IMR-90 (cell line): ENCODE measurements around the gene OPA3. TPM values are rescaled to one million over a fixed set of nuclear protein-coding genes. Genes with fewer than 3 reads are reported as not detected.
"Not testable (repeated sequence)": the region's sequence is repeated elsewhere in the genome, so short reads cannot be mapped to it uniquely, and the experiment has no call there.

Experiments used
- ATAC-seq: fragments of 200-7000 bp; cut with Tn5 transposase; 2 replicates; pipeline ENCODE4 v1.9.1; 2020; ENCODE audit warnings: low read depth, mild to moderate bottlenecking, moderate library complexity
- BruUV-seq: library from RNA; stranded (reverse); fragments of 400-500 nt; replicated peaks from 2 replicates; lab custom pipeline; 2021; lab: Mats Ljungman, UMichigan
- CTCF ChIA-PET: fragments of 300-600 bp; formaldehyde crosslinking; extraction: SDS; loops from one replicate; lab custom pipeline; 2021; ENCODE audit warnings: antibody characterized with exemption; lab: Yijun Ruan, JAX
- POLR2A ChIA-PET: fragments of 300-600 bp; sonication (Branson Sonifier 250); formaldehyde crosslinking; loops from one replicate; lab custom pipeline; 2022; ENCODE audit warnings: antibody characterized with exemption; ENCODE audit not compliant: unreplicated experiment; lab: Charles Lee
- DNase-seq: peaks from one replicate; pipeline ENCODE4 v3.0.0; 2013
- H2AFZ ChIP-seq: replicated peaks from 2 replicates; pipeline ENCODE3; 2013; ENCODE audit warnings: low read length, mild to moderate bottlenecking; ENCODE audit not compliant: poor library complexity
- H2AK5ac ChIP-seq: 2 replicates; pipeline ENCODE4 v1.6.1; 2013; ENCODE audit warnings: low read depth, low read length, inconsistent platforms
- H2AK9ac ChIP-seq: replicated peaks from 2 replicates; pipeline ENCODE3; 2013; ENCODE audit warnings: mild to moderate bottlenecking, low read depth, low read length, moderate library complexity; ENCODE audit not compliant: poor library complexity
- H2BK120ac ChIP-seq: 2 replicates; pipeline ENCODE4 v1.6.1; 2013; ENCODE audit warnings: low read depth, low read length, inconsistent platforms
- H2BK15ac ChIP-seq: 3 replicates; pipeline ENCODE4 v1.6.1; 2013; ENCODE audit warnings: low read depth, low read length, inconsistent platforms
- H2BK20ac ChIP-seq: 2 replicates; pipeline ENCODE4 v1.6.1; 2013; ENCODE audit warnings: low read depth, mild to moderate bottlenecking, inconsistent platforms, low read length, moderate library complexity
- H2BK5ac ChIP-seq: 2 replicates; pipeline ENCODE4 v1.6.1; 2013; ENCODE audit warnings: mild to moderate bottlenecking, low read depth, low read length, inconsistent platforms; ENCODE audit not compliant: poor library complexity, severe bottlenecking
- H3K14ac ChIP-seq: replicated peaks from 2 replicates; pipeline ENCODE4 v1.6.1; 2013; ENCODE audit warnings: low read depth, low read length, inconsistent platforms
- H3K18ac ChIP-seq: 2 replicates; pipeline ENCODE4 v1.6.1; 2013; ENCODE audit warnings: low read depth, low read length, control low read depth
- H3K23ac ChIP-seq: 2 replicates; pipeline ENCODE4 v1.6.1; 2013; ENCODE audit warnings: low read depth, low read length, inconsistent platforms
- H3K27ac ChIP-seq: 2 replicates; pipeline ENCODE4 v1.5.1; 2013; ENCODE audit warnings: mild to moderate bottlenecking, control low read depth, low read length; ENCODE audit not compliant: insufficient read depth
- H3K27me3 ChIP-seq: 2 replicates; pipeline ENCODE4 v1.6.1; 2013; ENCODE audit warnings: low read length; ENCODE audit not compliant: control insufficient read depth, insufficient read depth
- H3K36me3 ChIP-seq: 2 replicates; pipeline ENCODE4 v1.6.1; 2013; ENCODE audit warnings: low read length, mixed read lengths; ENCODE audit not compliant: control insufficient read depth, insufficient read depth
- H3K4ac ChIP-seq: 2 replicates; pipeline ENCODE4 v1.6.1; 2013; ENCODE audit warnings: low read depth, low read length, inconsistent platforms
- H3K4me1 ChIP-seq: 2 replicates; pipeline ENCODE4 v1.6.1; 2013; ENCODE audit warnings: low read length, mixed read lengths; ENCODE audit not compliant: control insufficient read depth, insufficient read depth
- H3K4me2 ChIP-seq: 2 replicates; pipeline ENCODE4 v1.6.1; 2013; ENCODE audit warnings: low read depth, mild to moderate bottlenecking, control low read depth, low read length, moderate library complexity
- H3K4me3 ChIP-seq: 2 replicates; pipeline ENCODE4 v1.5.1; 2013; ENCODE audit warnings: low read depth, mild to moderate bottlenecking, control low read depth, low read length, moderate library complexity; ENCODE audit not compliant: insufficient read depth
- H3K56ac ChIP-seq: 2 replicates; pipeline ENCODE4 v1.6.1; 2013; ENCODE audit warnings: low read length, inconsistent platforms; ENCODE audit not compliant: insufficient read depth; ENCODE audit errors: extremely low read depth
- H3K79me1 ChIP-seq, 2 experiments: 2 replicates each; pipeline ENCODE4 v1.6.1; 2013; ENCODE audit warnings: low read length in 2 of 2, inconsistent platforms in 1 of 2, low read depth in 1 of 2
- H3K9ac ChIP-seq: 2 replicates; pipeline ENCODE4 v1.6.1; 2013; ENCODE audit warnings: low read depth, low read length, control low read depth
- H3K9me1 ChIP-seq: 2 replicates; pipeline ENCODE4 v1.6.1; 2013; ENCODE audit warnings: low read length, inconsistent platforms; ENCODE audit not compliant: insufficient read depth
- H3K9me3 ChIP-seq: 2 replicates; pipeline ENCODE4 v1.6.1; 2013; ENCODE audit warnings: low read length; ENCODE audit not compliant: control insufficient read depth, insufficient read depth
- H4K20me1 ChIP-seq: 2 replicates; pipeline ENCODE4 v1.6.1; 2013; ENCODE audit warnings: low read length, inconsistent platforms; ENCODE audit not compliant: insufficient read depth
- H4K5ac ChIP-seq: 2 replicates; pipeline ENCODE4 v1.6.1; 2013; ENCODE audit warnings: mild to moderate bottlenecking, low read depth, low read length, control low read depth
- H4K8ac ChIP-seq, 2 experiments: 2 replicates each; pipeline ENCODE4 v1.6.1; 2013; ENCODE audit warnings: low read depth in 2 of 2, low read length in 2 of 2, control low read depth in 1 of 2, inconsistent platforms in 1 of 2
- H4K91ac ChIP-seq: 2 replicates; pipeline ENCODE4 v1.6.1; 2013; ENCODE audit warnings: low read depth, low read length, inconsistent platforms; ENCODE audit not compliant: insufficient read depth
- BHLHE40 ChIP-seq: fragments of 150-350 bp; IDR thresholded peaks from 2 replicates; pipeline ENCODE4 v1.6.1; 2016; ENCODE audit warnings: mild to moderate bottlenecking, low read depth, low read length
- FOS ChIP-seq: fragments of 150-350 bp; IDR thresholded peaks from 2 replicates; pipeline ENCODE4 v1.6.1; 2016; ENCODE audit warnings: low read depth, low read length
- MAFK ChIP-seq: IDR thresholded peaks from 2 replicates; pipeline ENCODE4 v1.6.1; 2012; ENCODE audit warnings: low read depth, low read length, improper control_type of control experiment
- NFE2L2 ChIP-seq: fragments of 150-350 bp; IDR thresholded peaks from 2 replicates; pipeline ENCODE4 v1.6.1; 2016; ENCODE audit warnings: low read depth, mild to moderate bottlenecking, low read length
- RAD21 ChIP-seq: IDR thresholded peaks from 2 replicates; pipeline ENCODE4 v1.6.1; 2012; ENCODE audit warnings: low read length, improper control_type of control experiment
- RFX5 ChIP-seq: IDR thresholded peaks from 2 replicates; pipeline ENCODE4 v1.8.0; 2012; ENCODE audit warnings: low read depth, mild to moderate bottlenecking, low read length, moderate library complexity
- WGBS, 2 experiments: methylation state at CpG; one replicate each; pipeline versions ENCODE4 v1.1.5 to v1.1.7; 2013; ENCODE audit warnings: missing lambda C conversion rate in 2 of 2; ENCODE audit not compliant: insufficient read length in 1 of 2; ENCODE audit errors: extremely low coverage in 2 of 2; 5-methylcytosine and 5-hydroxymethylcytosine counted together
- dilution Hi-C: fragments of 300-500 bp; cut with HindIII; formaldehyde crosslinking; loops from one replicate; pipeline ENCODE4 v1.14.3; 2018; ENCODE audit warnings: low sequenced_read_pairs; ENCODE audit not compliant: unreplicated experiment
- in situ Hi-C: fragments of 300-500 bp; cut with MboI; formaldehyde crosslinking; loops from 3 replicates; pipeline ENCODE4 v1.14.3; 2019; ENCODE audit warnings: low sequenced_read_pairs, inconsistent platforms, mixed read lengths
- intact Hi-C: fragments of 100-400 bp; cut with micrococcal nuclease; formaldehyde crosslinking; loops from 2 replicates; pipeline ENCODE4 v1.10.0; 2022
- polyA plus RNA-seq, 3 experiments: library from polyadenylated mRNA; depleted of rRNA; stranded (reverse); fragments of >200 nt; gene quantifications; 2 replicates each; pipeline ENCODE4 v1.2.3, GENCODE V29; 2012; ENCODE audit warnings: low replicate concordance in 1 of 3
- total RNA-seq: library from RNA; depleted of rRNA; stranded (reverse); fragments of >200 nt; gene quantifications from 2 replicates; pipeline ENCODE4 v1.2.3, GENCODE V29; 2012

OPA3 gene
- total and polyA plus RNA-seq, 2 of the 4 experiments (the other 2 are of a cell fraction), result 5.2 to 9.6 TPM

GRCh38 chr19:45511074-45511473 lies 73.5 kb downstream of the OPA3 start:
- no peak overlapping the region for H2BK15ac ChIP-seq
- no peak overlapping the region for H2BK120ac ChIP-seq
- no peak overlapping the region for H2BK20ac ChIP-seq
- no peaks in the 10 kb centered on the region for H3K27me3 ChIP-seq
- no peak overlapping the region for H3K4ac ChIP-seq
- dilution Hi-C loops, result no loop called here
- peaks cover 15% of the 10 kb centered on the region for H3K36me3 ChIP-seq
- H2AFZ ChIP-seq, result no peak overlapping the region
- H2AK9ac ChIP-seq, result no peak overlapping the region
- peaks cover 11% of the 10 kb centered on the region for H3K4me1 ChIP-seq
- H3K4me2 ChIP-seq, result no peak overlapping the region
- in situ Hi-C loops, result no loop called here
- TF ChIP-seq RAD21 (no peak), MAFK (no peak), FOS (no peak), NFE2L2 (no peak), BHLHE40 (no peak), RFX5 (no peak)
- no peak overlapping the region for H4K91ac ChIP-seq
- H2BK5ac ChIP-seq, result no peak overlapping the region
- H3K79me1 ChIP-seq, result peaks cover 5 to 64% of the 10 kb centered on the region in 2 experiments; a peak in 3 of 4 replicates
- peaks cover 70% of the 10 kb centered on the region for H4K20me1 ChIP-seq
- H3K23ac ChIP-seq, result 0 out of 2 replicates have a peak overlapping the region, but pooled peaks have one; percentile 64
- H4K5ac ChIP-seq, result no peak overlapping the region
- ChIA-PET POLR2A (no interaction called here), CTCF (no interaction called here)
- H2AK5ac ChIP-seq, result no peak overlapping the region
- no peak overlapping the region for H3K9ac ChIP-seq
- ATAC-seq (no peak), DNase-seq (no peak)
- 90 to 100% methylated on average over 1 to 2 of the region's 5 CpGs for WGBS, 2 experiments
- BruUV-seq, result no TSS peak
- intact Hi-C loops, result no loop called here
- H4K8ac ChIP-seq, result no peak overlapping the region
- H3K56ac ChIP-seq, result no peak overlapping the region
- peaks cover 8% of the 10 kb centered on the region for H3K9me1 ChIP-seq
- no peak overlapping the region for H3K18ac ChIP-seq
- no peak overlapping the region for H3K14ac ChIP-seq
- H3K27ac ChIP-seq, result no peak overlapping the region
- H3K9me3 ChIP-seq, result no peaks in the 10 kb centered on the region
- no peak overlapping the region for H3K4me3 ChIP-seq

DNA sequence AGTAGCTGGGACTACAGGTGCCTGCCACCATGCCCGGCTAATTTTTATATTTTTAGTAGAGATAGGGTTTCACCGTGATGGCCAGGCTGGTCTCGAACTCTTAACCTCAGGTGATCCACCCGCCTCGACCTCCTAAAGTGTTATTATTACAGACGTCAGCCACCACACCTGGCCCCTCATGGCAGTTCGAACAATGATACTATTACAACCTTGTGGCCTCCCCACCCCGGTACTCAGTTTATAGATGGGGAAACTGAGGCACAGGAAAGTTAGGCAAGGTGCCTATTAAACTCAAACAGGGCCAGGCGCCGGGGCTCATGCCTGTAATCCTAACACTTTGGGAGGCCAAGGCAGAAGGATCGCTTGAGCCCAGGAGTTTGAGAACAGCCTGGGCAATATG lies 74.2 kb downstream of the OPA3 start:
- H3K27me3 ChIP-seq, H2BK20ac ChIP-seq, H3K9ac ChIP-seq, dilution Hi-C loops, H2BK15ac ChIP-seq, H2BK5ac ChIP-seq, H3K23ac ChIP-seq, H2AK9ac ChIP-seq, H4K5ac ChIP-seq, H2BK120ac ChIP-seq, H3K4ac ChIP-seq, CTCF ChIA-PET, H3K36me3 ChIP-seq, H3K18ac ChIP-seq, DNase-seq, H2AFZ ChIP-seq, POLR2A ChIA-PET, H3K4me3 ChIP-seq, ATAC-seq, in situ Hi-C loops, H3K27ac ChIP-seq, H4K91ac ChIP-seq, intact Hi-C loops, H3K56ac ChIP-seq, H3K9me3 ChIP-seq, H3K4me2 ChIP-seq: not testable (repeated sequence)
- 0 out of 2 replicates have a peak overlapping the region, but pooled peaks have one; percentile 58 for H2AK5ac ChIP-seq
- peak overlapping the region; percentile 99; the same call in 1 of the 2 replicates for H3K14ac ChIP-seq
- 0 out of 4 replicates have a peak overlapping the region, but pooled peaks of 1 of the 2 experiments have one; percentile 99 for H4K8ac ChIP-seq
- WGBS, 2 experiments, result 65% methylated on average over 4 of the region's 11 CpGs; no CpG with 5 or more reads in 1 of the 2 experiments
- peaks cover 63% of the 10 kb centered on the region for H4K20me1 ChIP-seq
- H3K9me1 ChIP-seq, result peaks cover 14% of the 10 kb centered on the region
- TSS peak; percentile 4 for BruUV-seq
- H3K4me1 ChIP-seq, result peaks cover 12% of the 10 kb centered on the region
- peaks cover 5 to 64% of the 10 kb centered on the region in 2 experiments; a peak in 3 of 4 replicates for H3K79me1 ChIP-seq
